Hepatic stellate cell (primary cell): ENCODE data around the gene AQP7.
"Not testable (repeated sequence)": the region's sequence is repeated elsewhere in the genome, so short reads cannot be mapped to it uniquely, and the experiment has no call there.

ENCODE experiments used
- DNase-seq: peaks from one replicate; pipeline ENCODE4 v3.0.0; 2011; ENCODE audit warnings: low spot score

The AQP7 gene

DNA sequence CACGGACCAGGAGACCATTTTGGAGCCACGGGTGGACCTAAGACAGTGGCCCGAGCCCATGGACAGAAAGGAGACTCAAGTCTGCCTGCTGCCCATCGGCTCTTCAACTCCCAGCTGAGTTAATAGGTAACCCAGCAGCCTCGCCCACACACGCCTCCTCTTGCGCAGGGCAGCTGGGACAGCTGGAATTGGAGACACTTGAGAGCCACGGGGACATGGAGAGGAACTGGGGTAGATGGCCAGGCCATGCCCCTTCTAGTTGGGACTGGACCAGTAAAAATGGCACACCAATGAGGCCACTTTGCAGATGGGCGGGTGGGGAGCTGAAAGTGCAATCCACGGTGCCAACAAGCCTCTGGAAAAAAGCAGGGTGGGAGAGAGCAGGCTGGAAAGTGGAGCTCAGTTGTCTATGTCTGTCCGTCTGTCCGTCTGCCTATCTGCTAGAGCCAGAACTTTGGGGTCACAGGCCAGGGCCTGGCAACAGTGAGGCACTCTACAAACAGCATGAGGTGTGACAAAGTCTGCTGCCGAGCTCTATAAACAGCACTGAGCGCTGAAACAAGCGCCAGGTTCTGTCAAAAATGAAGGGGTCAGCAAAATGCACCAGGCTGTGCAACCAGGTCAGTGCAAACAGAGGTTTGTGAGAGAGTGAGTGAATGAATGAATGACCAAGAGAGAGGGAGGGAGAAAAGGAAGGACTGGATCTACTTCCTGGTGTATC, 7.0 kb downstream of the AQP7 start:
- DNase-seq, result not testable (repeated sequence)

DNA sequence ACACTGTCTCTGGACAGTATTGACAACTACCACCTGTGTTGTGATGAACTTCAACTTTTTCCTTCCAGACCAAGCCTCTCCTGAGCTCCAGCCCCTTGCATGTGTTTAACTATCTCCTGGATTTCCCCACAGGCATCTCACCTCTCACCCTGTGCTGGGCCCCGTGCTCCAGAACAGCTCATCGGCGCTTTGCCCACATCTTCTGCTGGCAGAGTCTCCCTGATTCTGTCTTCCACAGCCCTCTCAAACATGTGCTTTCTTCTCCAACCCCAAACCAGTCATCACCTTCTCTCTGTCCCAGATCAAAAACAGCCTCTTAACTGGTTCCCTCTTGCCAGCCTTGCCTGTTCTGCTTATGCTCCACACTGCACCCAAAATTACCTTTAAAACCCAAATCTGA, 8.4 kb downstream of the AQP7 start:
- not testable (repeated sequence) for DNase-seq

DNA sequence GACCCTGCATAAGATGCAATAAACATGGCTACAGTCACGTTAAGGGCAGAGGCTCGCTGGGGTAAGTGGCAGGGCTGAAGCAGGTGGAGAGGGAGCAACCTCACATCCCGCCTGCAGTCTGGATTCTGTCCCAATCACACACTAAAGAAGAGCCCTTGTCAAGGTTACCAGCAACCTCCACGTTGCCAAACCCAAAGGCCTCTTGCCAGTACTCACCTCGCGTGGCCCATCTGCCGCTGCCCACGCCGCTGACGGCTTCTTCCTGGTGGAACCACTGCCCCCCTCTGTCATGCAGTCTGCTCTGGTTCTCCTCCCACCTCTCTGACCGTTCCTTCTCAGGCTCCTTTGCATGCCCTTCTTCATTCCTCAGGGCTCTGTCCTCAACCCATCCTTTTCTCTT, 8.8 kb downstream of the AQP7 start:
- no peak for DNase-seq

DNA sequence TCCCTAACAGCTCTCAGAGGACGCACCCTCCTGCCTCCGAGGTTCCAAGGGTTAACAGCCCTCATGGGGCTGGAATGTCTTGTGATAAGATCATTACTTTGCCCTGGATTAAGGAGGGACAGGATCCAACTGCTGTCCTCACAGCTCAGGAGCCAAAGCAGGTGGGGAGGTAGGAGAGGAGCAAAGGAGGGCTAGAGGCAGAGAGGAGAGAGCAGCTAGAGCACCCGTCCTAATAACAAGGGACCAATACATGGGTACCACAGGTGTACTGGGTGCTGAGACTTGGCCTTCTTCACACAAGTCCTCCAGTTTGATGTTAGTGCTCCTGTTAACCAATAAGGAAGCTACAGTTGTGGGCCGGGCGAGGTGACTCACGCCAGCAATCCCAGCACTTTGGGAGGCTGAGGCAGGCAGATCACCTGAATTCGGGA, 9.8 kb downstream of the AQP7 start:
- not testable (repeated sequence) for DNase-seq

DNA sequence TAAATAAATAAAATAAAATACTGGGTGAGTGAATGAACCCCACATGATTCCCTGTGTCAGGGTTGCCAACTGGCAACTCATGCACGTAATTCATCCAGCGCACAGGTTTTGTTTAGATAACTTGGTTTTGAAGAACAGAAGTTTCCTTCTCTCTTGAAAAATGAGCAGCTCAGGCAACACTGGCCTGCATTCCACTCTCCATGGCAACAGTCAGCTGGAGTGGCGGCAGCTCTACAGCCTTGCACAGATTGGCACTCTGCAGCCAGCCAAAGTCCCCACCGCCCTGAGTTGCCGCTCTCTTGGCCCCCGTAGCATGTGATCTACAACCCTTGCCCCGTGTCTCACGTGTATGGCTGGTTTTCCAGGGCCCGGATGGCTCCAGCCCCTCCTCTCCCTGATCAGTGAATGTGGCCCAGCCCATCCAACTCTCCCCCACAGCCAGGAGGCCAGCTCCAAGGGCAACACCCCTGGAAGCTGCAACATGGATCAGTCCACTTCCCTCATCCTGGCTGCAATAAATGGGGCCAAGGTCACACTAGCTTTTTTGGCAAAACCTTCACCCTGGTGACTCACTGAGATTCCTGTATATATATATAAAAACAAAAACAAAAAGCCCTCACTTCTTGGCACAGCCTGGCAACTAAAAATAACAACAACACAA, 11.1 kb downstream of the AQP7 start:
- DNase-seq, result peak; percentile 67

DNA sequence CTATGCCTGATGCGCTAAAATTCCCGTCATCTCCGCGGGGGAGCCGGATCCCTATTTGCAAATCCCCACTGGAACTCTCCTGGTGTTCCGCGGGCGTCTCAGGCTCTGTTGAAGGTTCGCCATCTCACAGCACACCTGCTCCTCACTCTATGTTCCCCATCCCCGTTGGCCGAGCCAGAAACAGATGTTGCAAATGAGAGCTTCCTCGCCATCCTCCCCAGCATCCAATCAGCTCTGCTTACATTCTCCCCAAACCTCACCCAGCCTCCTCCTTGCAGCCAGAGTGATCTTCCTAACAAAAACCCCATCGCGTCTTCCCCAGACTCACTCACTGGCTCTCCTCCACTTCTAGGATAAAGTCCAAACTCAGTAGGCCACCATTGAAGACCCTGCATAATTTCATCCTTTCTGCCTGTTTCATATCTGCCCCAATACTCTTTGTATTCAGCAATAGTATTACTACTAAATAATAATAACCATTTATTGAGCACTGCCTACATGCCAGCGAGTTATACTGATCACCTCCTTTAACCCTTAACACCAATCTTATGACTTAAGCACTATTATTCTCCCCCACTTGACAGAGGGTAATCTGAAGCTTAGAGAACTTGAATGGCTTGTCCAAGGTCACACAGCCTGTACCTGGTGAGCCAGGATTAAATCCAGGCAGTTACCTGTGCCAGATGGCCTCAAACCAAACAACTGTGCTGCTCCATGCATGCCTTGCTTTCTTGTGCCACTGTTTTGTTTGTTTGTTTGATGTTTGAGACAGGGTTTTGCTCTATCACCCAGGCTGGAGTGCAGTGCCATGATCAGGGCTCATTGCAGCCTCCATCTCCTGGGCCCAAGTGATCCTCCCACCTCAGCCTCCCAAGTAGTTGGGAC, 14.0 kb downstream of the AQP7 start:
- DNase-seq, result no peak

DNA sequence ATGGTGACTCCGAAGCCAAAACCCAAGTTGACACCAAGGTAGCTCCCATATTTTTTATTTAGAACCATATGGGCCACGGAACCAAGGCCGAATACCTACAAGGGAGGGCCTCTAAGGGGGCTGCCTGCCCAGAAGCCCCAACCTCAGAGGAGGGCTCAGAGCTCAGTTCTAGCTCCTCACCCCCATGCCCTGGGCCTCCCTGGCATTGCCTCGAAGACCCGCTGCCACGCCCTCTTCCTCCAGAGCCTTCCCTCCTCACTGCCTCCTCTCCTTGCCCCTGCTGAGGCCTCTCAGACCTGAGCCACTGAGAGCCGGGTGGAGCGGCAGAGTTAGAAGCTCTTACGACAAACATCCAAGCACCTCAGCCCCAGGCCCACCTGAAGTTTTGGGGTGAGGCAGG, 15.4 kb downstream of the AQP7 start:
- DNase-seq, result not testable (repeated sequence)

DNA sequence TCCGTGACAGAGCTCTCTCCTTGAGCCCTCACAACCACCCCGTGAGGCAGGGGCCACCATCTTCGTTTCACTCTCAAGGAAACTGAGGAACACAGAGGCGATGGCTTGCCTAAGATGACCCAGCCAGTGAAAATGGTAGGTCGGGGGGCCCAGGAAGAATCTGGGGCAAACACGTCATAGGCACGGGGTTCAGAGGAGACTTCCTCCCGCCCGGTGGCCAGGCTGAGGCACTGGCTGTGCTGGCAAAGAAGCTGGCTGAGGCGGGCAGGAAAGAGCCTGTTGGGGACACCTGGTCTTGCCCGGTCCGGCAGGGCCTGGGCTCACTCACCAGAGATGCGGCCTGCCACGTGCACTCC, 15.7 kb downstream of the AQP7 start:
- not testable (repeated sequence) for DNase-seq

DNA sequence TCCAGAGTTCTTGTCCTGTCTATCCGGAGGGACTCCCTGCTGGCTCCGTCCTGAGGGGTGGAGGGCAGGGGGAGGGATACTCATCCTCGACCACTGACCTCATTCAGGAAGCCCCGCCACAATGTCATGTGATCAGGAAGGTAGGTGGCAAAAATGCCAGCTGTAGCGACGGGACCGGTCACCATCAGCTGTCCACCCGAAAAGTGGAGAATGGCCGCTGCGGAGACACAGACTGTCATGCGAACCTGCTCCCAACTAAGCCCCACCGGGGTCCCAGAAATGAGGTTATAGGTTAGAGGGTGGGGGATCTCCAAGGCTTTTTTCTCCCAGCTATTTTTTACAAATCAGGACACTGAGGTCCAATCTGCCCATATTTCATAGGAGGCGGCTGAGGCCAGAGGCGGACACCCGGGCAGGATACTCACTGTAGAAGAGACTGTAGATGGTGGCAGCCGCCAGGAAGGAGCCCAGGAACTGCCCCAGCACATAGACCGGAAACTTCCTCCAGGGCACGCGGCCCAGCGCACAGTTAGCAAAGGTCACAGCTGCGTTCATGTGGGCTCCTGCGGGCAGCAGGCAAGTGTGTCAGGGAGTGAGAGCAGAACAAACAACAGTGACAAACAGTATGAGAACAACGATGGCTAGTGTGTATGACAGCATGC, 16.3 kb downstream of the AQP7 start:
- not testable (repeated sequence) for DNase-seq

DNA sequence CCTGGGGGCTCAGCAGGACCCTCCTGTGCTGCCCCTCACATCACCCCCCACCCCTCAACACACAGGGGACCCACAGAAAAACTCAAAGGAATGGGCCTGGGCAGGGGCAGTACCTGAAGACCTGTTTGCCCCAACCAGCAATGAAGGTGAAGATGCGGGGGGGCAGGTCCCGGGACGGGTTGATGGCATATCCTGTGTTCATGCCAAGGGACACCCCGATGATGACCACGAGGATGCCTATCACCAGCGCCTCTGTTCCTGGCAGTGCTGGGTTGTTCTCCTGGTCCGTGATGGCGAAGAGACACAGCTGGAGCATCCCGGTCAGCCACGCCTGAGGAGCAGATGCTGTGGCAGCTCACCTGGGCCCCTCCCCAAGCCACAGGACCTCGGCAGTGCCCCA, 16.8 kb downstream of the AQP7 start:
- not testable (repeated sequence) for DNase-seq

DNA sequence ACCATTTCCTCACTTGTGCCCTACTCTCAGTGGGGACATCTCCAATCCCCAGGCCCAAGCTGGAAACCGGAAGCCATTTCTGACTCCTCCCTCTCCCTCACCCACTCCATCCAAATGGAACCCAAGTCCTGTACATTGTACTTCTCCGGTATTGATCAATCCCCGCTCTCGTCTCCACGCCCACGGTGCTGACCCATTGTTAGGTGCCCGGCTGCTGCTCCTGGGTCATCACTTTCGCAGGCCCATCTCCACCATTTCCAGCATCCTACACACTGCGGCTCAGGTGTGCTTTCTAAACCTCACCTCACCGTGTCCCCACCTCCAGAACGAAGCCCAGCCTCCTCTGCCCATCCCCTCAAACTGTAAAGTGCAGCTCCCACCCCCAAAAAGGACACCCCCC, 19.0 kb downstream of the AQP7 start:
- not testable (repeated sequence) for DNase-seq

DNA sequence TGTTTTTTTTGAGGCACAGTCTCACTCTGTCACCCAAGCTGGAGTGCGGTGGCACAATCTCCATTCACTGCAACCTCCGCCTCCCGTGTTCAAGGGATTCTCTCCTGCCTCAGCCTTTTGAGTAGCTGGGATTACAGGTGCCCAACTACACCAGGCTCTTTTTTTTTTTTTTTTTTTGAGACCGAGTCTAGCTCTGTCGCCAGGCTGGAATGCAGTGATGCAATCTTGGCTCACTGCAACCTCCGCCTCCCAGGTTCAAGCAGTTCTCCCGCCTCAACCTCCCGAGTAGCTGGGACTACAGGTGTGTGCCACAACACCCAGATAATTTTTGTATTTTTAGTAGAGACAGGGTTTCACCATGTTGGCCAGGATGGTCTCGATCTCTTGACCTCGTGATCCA, 20.0 kb downstream of the AQP7 start:
- DNase-seq, result not testable (repeated sequence)

DNA sequence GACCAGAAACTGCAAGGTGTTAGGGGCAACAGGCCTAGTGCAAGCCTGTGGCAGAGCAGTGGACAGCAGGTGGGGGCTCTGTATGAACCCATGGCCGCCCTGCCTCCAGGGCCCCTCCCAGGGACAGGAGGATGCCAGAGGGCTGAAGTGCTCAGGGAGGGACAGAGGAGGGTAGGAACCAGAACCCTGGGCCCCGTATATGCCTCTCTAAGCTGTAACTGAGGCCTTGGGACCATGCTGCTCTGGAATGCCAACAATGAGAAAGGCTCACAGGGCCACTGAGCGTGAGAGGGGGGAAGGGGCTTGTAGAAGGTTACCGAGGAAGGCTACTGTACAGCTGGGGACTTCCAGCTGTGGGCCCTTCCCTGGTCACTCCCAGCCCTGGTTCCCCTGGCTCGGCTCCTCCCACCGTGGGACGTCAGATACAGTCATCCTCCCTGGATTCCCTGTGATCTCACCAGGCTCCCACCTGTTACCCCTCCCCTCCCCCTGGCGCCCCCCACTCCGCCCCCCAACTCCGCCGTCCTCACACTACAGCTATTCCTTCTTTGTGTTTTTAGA, 21.1 kb downstream of the AQP7 start:
- no peak for DNase-seq

DNA sequence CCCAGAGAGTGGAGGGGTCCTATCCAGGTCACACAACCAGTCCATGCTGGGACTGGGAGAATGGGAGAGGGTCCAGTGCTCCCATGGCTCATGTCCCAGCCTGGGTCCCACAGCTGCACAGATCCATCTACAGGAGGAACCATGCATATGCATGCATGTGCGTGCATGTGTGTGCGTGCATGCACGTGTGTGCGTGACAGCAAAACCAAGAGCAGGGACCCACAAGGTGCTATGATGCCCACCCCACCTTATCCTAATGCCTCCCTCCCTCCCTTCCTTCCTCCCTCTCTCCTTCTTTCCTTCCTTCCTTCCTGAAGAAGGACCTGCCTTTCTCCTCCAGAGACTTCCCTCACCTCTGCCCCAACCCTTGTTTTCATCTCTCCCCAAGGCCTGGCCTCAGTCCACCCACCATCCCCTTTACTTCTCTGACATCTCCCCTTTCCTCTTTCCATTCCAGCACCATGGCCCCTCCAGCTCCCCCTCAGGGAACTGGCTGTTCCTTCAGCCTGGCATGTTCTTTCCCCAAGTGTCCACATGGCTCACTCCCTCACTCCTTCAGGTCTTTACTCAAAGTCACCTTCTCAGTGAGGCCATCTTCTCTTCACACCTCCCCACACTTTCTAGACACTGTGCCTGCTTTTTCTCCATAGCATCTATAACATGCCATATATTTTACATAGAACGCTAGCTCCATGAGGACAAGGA, 21.8 kb downstream of the AQP7 start:
- DNase-seq, result no peak

DNA sequence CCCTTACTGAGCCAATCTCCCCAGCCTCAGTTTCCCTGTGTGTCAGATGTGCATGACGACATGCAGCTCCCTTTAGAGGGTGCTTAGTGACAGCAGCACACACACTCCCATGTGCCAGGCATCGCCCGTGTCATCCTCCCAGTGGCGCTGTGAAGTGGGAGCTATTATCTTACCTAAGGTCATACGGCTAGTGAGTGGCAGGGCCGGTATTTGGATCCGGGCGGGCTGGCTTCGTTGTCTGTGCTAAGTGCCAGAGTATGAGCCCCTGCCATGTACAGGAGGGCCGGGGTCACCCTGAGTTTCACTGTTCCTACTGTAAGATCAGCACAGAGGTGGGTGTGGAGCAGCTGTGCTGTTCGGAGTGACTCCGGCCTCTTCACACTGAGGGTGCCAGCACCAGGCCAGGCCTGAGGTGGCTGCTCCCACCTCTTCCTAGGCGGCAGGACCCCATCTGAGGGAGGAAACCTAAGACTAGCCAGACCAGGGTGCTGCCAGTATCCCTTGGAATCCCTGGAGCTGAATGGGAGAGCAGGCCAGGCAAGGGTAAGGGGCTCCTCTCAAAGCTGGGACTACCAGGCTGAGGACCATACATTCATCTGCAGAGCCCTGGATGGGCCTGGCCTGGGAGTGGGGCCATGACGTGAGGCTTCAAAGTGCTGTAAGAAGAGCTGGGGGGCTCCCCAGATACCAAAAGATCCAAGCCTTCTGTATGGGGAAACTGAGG, 22.5 kb downstream of the AQP7 start:
- DNase-seq, result no peak

DNA sequence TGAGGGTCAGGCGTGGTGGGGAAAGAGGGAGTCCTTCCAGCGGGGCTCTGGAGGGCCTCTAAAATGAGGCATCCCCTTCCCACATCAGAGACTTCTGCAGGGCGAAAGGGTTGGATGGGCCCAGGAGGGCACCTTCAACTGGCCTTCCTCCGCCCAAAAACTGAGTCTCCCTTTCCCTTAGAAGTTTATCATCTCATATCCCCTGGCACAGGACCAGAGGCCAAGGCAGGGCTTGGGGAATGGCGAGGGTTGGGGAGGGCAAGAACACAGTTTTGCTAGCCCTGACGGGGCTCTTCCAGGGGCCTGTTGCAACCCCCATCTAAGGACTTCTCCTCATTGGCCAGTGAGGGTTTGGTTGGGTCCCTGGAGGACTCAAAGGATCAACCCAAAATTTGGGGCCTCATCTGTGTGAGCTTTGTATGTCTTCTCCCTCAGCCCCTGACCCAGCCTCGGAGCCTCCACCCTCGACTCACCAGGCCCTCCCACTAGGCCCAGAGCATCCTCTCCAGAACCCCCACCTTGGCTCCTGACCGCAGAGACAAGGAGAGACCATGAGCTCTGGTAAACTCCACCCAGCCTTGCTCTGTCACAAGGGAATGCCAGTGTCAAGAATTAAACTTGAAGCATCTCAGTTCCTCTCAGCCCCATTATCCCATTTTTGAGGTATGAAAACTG, 24.1 kb downstream of the AQP7 start:
- DNase-seq, result no peak

DNA sequence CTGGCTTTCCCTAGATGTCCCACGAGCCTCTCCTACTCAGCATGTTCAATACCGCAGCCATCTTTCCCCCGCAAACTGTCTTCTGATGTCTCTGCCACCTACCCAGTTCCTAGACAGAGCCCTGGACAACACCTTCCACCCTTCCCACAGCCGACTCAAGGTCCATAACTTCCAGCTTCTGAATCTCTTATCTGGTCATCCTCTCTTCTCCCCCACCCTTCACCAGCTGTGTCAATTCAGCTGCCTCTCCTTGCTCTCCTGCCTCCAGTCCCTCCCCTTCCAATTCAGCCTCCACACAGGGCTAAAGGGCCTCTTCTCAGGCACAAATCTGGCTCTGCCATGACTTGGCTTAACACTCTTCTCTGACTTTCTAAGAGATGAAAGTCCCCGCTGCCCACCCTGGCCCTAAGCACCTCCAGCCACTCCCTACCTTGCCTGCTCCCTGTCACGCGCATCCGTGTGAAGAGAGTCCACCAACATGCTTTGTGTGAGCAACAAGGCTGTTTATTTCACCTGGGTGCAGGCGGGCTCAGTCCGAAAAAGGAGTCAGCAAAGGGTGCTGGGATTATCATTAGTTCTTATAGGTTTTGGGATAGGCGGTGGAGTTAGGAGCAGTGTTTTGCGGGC, 25.2 kb downstream of the AQP7 start:
- no peak for DNase-seq

DNA sequence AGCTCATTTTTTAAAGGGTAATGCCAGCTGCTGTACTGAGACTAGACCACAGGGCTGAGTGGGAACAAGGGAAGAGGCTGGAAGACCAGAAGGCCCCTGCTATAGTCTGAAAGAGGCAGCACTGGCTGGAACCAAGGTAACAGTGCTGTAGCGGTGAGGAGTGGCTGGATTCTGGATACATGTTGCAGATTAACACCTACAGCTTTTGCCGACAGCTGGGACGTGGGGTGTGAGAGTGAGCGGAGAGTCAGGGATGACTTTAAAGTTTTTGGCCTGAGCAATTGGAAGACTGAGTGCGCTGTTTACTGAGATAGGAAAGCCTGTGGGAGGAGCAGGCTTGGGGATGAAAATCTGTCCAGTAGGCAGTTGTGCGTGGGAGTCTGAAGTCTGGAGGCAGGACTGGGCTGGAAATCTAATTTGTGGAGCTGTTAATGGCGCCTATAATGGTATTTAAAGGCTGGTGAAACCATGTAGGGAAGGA, 26.5 kb downstream of the AQP7 start:
- no peak for DNase-seq

DNA sequence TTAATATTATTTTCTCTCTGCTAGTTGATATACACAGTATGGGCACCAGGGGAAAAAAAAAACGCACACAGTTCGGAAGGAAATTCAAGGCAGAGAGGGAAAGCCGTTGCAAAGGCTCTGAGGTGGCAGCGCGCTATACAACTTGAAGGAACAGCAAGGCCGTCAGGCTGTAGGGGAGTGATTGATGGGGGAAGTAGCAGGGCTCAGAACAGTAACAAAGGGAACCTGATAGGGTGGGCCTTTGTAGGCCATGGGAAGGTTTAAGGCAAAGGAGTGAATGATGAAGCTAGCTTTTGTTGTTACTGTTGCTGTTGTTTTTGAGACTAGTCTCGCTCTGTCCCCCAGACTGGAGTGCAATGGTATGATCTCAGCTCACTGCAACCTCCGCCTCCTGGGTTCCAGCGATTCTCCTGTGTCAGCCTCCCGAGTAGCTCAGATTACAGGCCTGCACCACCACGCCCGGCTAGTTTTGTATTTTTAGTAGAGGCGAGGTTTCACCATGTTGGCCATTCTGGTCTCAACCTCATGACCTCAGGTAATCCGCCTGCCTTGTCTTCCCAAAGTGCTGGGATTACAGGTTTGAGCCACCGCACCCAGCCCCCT, 27.0 kb downstream of the AQP7 start:
- DNase-seq, result no peak
